ENCODE data around the gene VWC2L.

VWC2L gene

DNA sequence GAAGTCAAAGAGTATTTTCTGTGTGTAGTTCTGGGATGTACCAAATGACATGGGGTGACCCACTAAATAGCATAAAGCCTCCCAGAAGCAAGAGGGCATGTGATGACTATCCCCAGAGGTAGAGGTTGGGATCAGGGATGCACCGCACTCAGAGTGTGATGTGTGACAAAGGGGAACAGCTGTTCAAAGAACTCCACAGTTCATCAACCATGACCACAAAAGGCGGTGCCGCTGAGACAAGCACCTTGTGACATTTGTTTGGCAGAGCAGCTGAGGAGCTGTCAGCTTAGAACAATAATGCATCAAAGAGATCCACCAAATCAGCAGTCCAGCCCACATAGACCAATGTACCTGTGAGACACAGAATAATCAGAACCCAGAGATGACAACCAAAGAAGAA, 81.3 kb downstream of the VWC2L start:
- no peaks in the 10 kb centered on the region for H3K9me3 Mint-ChIP-seq
- DNase-seq (ENCODE audit: low spot score in 2 of 2) (no peak), ATAC-seq (no peak)
- H3K36me3 Mint-ChIP-seq: no peaks in the 10 kb centered on the region
- no peak overlapping the region for H3K27ac Mint-ChIP-seq
- no peak overlapping the region for H3K4me3 Mint-ChIP-seq
- no peaks in the 10 kb centered on the region for H3K4me1 Mint-ChIP-seq

DNA sequence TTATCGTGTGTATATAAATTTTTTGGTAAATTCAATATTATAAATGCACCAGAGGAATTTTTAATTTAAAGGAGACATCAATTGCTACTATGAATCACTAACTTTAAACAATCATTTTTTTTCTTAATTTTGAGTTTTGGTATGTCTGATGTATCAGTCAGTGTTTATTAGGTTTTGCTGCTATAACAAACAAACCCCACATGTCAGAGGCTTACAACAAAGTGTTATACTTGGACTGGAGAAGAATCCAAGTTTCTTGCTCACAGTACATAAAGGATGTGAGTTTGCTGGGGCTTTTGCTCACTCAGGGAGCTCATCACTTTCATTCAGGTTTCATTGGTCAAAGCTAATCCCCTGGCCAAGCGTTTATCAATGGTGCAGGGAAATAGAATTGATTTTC, 81.8 kb downstream of the VWC2L start:
- DNase-seq (ENCODE audit: low spot score in 2 of 2) (no peak), ATAC-seq (no peak)
- Mint-ChIP-seq H3K27ac (no peak overlapping the region), H3K4me3 (no peak overlapping the region), H3K4me1 (no peaks in the 10 kb centered on the region), H3K9me3 (no peaks in the 10 kb centered on the region), H3K36me3 (no peaks in the 10 kb centered on the region)

DNA sequence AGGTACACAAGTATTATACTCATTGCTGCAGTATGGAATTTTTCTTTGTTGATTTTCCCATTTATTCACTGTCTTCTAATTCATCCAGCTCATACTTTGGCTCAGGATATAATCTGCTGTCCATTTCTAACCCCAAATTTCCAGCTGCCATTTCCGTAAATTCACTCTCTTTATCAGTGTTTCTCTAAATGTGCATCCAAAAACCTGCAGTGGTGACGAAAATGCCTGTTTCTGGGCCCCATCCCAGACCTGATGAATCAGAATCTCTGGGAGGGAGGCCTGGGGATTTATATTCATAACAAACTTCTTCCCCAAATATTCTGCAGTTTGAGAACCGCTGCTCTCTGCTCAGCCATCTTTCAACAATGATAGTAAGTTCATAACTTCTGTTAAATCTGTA, 86.6 kb downstream of the VWC2L start:
- H3K4me1 Mint-ChIP-seq: no peaks in the 10 kb centered on the region
- no peak for DNase-seq (ENCODE audit: low spot score in 2 of 2)
- H3K27ac Mint-ChIP-seq: no peak overlapping the region
- no peaks in the 10 kb centered on the region for H3K9me3 Mint-ChIP-seq
- ATAC-seq: no peak
- no peak overlapping the region for H3K4me3 Mint-ChIP-seq
- H3K36me3 Mint-ChIP-seq: no peaks in the 10 kb centered on the region

DNA sequence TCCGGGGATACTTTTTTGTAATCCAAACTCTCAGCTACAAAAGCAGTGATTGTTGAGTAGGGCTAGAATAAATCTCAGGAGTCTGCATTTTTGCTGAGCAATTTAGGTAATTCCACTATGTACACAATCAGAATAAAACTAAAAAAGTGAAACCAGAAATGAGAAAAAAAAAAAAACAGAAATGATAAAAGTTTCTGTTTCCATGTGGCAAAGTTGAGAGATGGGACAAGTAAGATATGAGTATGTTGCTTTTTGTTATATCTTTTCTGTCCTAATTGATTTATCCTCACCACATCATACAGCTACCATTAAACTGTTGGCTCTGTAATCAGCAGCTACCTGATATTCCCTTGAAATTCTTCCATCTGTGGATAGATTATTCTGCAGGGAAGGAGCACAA, 92.7 kb downstream of the VWC2L start:
- Mint-ChIP-seq H3K4me3 (no peak overlapping the region), H3K4me1 (no peaks in the 10 kb centered on the region), H3K9me3 (no peaks in the 10 kb centered on the region), H3K27ac (no peak overlapping the region), H3K36me3 (no peaks in the 10 kb centered on the region)
- ATAC-seq: no peak
- DNase-seq (ENCODE audit: low spot score in 2 of 2): no peak

DNA sequence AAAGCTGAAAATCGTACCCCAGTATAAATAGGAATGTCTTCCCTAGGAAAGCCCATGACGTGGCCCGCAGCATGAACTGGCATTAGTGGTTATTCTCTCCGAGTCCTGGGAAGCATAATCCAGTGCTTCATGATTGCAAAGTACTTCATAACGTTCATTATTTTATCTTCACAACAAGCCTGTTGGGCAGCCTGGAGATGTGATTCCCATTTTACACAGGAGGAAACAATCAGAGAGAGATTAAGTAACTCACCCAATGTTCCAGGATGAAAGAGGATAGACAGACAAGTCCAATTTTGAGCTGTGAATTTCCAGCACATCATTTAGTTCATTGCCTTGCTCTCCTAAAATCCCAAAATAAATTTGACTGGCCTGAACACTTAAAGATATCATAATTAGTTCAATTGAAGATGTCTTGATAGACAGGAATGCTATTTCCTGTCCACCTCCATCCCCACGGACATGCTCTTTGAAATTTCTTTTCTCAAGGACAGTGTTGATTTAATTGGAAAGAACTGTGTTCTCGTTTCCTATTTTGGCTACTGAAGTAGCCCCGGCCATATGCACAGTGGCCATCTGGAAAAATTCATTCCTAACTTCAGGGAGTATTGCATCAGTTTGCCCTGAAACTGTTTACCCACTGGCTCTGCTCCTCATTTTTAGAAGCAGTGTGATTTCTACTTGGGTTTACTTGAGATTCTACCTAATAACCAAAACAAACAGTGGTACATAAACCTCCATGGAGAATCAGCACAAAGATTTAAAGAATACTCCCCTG, 93.9 kb downstream of the VWC2L start:
- Mint-ChIP-seq H3K36me3 (no peaks in the 10 kb centered on the region), H3K4me1 (no peaks in the 10 kb centered on the region), H3K9me3 (no peaks in the 10 kb centered on the region), H3K27ac (no peak overlapping the region), H3K4me3 (no peak overlapping the region)
- ATAC-seq: no peak
- no peak for DNase-seq (ENCODE audit: low spot score in 2 of 2)

DNA sequence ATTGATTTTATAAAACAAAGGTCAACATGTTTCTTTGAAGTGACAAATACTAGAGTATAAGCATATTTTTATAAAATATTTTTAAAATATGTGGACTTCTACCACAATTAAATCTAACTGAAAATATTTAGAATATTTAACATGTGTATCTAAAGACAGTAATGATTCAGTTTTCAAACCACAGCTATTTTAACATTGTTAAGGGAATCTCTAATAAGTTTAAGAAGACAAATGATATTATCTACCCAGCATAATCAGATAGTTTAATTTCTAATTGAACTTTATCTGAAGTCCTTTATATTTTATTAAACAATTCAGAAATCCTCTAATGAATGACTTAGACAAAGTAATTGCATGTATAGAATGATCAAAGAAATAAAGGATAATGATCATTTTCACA, 96.2 kb downstream of the VWC2L start:
- H3K9me3 Mint-ChIP-seq: no peaks in the 10 kb centered on the region

DNA sequence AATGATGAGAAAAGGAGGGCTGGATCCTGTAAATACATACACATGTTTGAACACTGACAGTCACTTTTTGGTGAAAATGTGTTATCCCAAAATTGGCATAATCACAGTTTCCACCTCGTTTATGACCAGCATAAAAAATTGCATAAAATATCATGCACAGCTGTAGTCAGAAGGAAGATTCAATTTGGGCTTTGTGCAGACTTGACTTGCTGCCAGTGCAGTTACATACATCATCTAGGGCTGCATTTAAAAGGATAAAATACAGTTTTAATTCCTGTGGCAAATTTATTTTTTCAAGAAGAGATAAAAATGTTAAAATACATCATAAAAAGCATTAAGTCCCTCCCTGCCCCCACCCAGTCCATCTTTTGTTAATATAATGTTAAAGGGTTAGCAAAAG, 103.8 kb downstream of the VWC2L start:
- ATAC-seq (no peak), DNase-seq (ENCODE audit: low spot score in 2 of 2) (no peak)
- Mint-ChIP-seq H3K27ac (no peak overlapping the region), H3K4me3 (no peak overlapping the region), H3K4me1 (no peaks in the 10 kb centered on the region), H3K36me3 (no peaks in the 10 kb centered on the region), H3K9me3 (no peaks in the 10 kb centered on the region)

More for the DNA sequence above, 96.2 kb downstream of the VWC2L start:
- no peak for ATAC-seq
- no peaks in the 10 kb centered on the region for H3K4me1 Mint-ChIP-seq
- H3K27ac Mint-ChIP-seq: no peak overlapping the region
- no peak overlapping the region for H3K4me3 Mint-ChIP-seq
- no peak for DNase-seq (ENCODE audit: low spot score in 2 of 2)
- no peaks in the 10 kb centered on the region for H3K36me3 Mint-ChIP-seq

DNA sequence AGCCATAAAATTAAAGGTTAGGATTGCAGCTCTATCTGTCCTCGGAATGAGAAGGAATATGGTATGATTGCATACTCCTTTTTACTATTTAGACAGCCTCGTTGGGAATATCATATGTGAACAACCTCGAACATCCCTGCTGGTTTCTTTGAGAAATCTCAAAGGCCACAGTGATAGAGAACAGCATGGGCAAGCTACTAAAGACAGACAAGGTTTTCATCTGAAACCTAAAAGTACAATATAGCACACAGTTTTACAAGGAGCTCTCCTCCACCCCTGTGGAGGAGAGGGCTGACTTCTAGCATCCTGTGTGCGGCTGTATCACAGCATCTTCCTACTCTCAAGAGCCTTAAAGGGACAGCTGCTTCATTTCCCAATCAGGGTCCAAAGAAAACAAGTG, 104.3 kb downstream of the VWC2L start:
- Mint-ChIP-seq H3K27ac (no peak overlapping the region), H3K4me3 (no peak overlapping the region), H3K9me3 (no peaks in the 10 kb centered on the region), H3K4me1 (no peaks in the 10 kb centered on the region), H3K36me3 (no peaks in the 10 kb centered on the region)
- DNase-seq (ENCODE audit: low spot score in 2 of 2) (no peak), ATAC-seq (no peak)

DNA sequence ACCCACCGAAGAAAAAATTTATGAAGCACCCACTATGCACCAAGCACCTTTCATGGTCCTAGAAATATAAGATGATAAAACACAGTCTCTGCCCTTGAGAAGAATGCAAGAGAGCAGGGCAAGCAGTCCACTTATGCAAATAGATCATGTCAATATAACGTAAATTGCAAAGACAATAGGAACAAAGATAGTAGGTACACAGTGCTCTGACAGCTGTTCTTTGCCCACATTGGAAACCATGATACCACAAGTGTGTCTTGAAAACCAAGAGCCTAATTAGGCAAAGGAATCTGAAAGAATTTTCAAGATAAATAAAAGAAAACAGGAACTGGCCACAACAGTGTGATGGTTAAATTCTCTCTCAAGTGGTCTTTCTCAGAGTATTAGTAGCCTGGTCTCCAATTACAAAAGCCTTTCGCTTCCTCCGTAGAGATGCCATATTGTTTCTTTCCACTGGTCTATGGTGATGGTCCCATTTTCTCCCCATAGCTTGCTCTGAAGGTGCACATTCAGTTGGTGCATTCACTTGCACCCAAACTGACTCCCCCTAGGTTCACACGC, 108.5 kb downstream of the VWC2L start:
- Mint-ChIP-seq H3K36me3 (no peaks in the 10 kb centered on the region), H3K27ac (no peak overlapping the region)
- no peak for ATAC-seq

DNA sequence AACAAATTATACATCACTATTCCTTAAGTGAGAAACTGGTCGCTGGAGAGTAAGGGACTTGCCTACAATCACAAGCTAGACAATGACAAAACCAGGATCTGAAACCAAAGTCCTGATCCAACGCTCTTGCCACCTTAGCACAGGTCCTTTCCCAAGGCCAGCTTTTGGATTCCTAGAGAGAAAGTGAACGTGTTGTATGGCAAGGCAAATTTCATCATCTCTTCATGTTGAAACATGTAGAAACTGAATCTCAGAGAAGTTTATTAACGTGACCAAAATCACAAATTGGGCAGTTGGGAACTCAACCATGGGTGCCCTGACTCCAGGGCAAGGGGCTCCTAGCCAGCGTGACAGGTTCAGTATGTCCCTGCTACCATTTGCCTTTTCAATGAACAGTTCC, 118.2 kb downstream of the VWC2L start:
- no peak for ATAC-seq
- Mint-ChIP-seq H3K4me3 (no peak overlapping the region), H3K9me3 (peaks cover 4% of the 10 kb centered on the region)

More for the DNA sequence above, 108.5 kb downstream of the VWC2L start:
- no peak overlapping the region for H3K4me3 Mint-ChIP-seq
- H3K9me3 Mint-ChIP-seq: no peaks in the 10 kb centered on the region
- DNase-seq (ENCODE audit: low spot score in 2 of 2): no peak
- H3K4me1 Mint-ChIP-seq: no peaks in the 10 kb centered on the region

DNA sequence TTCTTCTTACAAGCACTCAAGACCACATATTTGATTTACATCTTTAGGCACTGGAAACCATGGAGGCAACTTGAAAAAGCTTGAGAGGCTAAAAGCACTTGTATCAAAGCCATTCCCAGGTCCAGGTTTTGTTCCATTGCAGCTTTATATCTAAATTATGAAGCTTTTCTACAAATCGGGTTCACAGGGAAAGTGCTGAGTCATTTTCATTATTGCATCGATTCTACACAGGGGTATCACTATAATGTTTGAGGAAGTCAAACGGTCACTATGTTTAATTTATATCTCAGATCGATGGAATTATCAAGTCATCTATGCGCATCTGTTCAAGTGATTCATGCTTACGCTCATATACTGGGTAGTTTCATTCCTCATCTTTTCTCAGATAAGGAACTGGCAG, 118.7 kb downstream of the VWC2L start:
- DNase-seq (ENCODE audit: low spot score in 2 of 2) (no peak), ATAC-seq (no peak)
- Mint-ChIP-seq H3K27ac (no peak overlapping the region), H3K4me1 (no peaks in the 10 kb centered on the region), H3K4me3 (no peak overlapping the region), H3K9me3 (peaks cover 4% of the 10 kb centered on the region), H3K36me3 (no peaks in the 10 kb centered on the region)

More for the DNA sequence above, 118.2 kb downstream of the VWC2L start:
- no peak overlapping the region for H3K27ac Mint-ChIP-seq
- no peaks in the 10 kb centered on the region for H3K36me3 Mint-ChIP-seq
- H3K4me1 Mint-ChIP-seq: no peaks in the 10 kb centered on the region
- no peak for DNase-seq (ENCODE audit: low spot score in 2 of 2)

DNA sequence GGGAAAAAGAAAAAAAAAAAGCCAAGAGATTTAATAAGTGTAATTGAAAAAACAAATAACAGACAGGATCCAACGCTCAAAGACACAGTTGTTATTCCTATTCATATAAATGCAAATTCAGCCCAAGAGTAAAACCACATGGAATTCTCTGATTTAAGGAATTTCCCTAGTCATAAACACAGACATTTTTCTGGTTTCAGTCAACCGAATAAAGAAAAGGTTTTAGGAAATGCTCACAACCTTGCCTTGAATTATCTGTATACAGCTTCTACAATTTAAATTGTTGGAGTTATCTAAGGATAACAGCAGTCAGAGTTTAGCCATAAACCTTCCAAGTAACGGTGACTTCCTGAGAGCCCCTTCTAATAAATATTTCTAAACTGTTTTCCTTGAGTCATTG, 122.7 kb downstream of the VWC2L start:
- Mint-ChIP-seq H3K4me1 (no peaks in the 10 kb centered on the region), H3K4me3 (no peak overlapping the region), H3K36me3 (no peaks in the 10 kb centered on the region), H3K9me3 (no peaks in the 10 kb centered on the region), H3K27ac (no peak overlapping the region)
- DNase-seq (ENCODE audit: low spot score in 2 of 2): no peak
- ATAC-seq: no peak

DNA sequence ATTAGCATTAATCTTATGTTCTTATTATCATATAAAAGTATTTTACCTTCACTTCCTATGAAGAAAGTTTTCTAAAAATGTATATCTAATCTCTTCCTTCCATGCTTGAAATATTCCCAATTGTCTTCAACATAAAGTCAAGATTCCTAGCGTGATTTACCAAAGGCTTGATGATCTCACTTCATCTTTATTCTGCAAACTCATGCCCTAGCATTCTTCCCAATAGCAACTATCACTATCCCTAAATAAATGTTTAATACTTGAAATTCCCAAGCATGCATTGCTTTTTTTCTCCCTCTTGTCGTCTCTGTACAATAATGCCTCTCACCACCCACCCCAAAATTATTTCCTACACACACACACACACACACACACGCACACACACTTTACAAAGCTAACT, 125.8 kb downstream of the VWC2L start:
- ATAC-seq (no peak), DNase-seq (ENCODE audit: low spot score in 2 of 2) (no peak)
- Mint-ChIP-seq H3K27ac (no peak overlapping the region), H3K36me3 (no peaks in the 10 kb centered on the region), H3K4me1 (no peaks in the 10 kb centered on the region), H3K9me3 (no peaks in the 10 kb centered on the region), H3K4me3 (no peak overlapping the region)

DNA sequence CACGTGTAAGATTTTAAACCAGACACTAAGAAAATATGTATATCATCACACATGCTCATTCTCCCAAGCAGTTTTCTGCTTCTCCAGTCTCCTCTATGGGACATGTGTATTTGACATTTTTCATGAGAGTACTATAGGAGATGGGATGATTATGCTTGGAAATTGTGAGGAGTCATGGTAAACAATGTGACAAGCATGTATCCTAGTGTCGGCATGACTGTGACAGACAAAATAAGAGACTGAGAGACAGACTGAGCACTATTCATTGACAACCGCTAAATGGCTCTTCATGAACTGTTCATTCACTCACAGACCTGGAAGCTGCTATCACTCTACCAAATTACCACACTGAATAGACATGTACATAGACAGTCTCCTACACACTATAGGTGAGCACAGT, 127.1 kb downstream of the VWC2L start:
- no peak for ATAC-seq
- Mint-ChIP-seq H3K4me1 (no peaks in the 10 kb centered on the region), H3K27ac (no peak overlapping the region), H3K36me3 (no peaks in the 10 kb centered on the region), H3K9me3 (no peaks in the 10 kb centered on the region), H3K4me3 (no peak overlapping the region)
- DNase-seq (ENCODE audit: low spot score in 2 of 2): no peak

DNA sequence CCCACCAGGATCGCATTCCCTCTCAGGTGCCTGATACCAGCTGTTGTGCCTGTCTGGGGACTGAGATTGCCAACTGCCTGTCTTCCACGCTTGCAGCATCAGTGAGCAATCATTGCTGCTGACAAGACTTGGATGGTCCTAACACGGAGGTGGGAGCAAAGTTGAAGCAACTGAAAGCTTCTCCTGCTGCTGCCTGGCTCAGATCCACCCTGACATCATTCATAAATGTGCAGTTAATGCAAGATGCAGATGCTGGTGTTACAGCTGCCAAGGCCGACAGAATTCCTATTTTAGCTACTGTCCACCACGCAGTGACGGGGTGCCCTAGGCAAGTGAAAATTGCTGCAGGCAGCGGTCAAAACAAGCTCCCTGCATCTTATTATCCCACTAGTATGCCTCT, 131.4 kb downstream of the VWC2L start:
- no peaks in the 10 kb centered on the region for H3K36me3 Mint-ChIP-seq
- H3K27ac Mint-ChIP-seq: no peak overlapping the region
- H3K4me1 Mint-ChIP-seq: no peaks in the 10 kb centered on the region
- no peak for ATAC-seq
- no peaks in the 10 kb centered on the region for H3K9me3 Mint-ChIP-seq
- no peak overlapping the region for H3K4me3 Mint-ChIP-seq
- DNase-seq (ENCODE audit: low spot score in 2 of 2): no peak

DNA sequence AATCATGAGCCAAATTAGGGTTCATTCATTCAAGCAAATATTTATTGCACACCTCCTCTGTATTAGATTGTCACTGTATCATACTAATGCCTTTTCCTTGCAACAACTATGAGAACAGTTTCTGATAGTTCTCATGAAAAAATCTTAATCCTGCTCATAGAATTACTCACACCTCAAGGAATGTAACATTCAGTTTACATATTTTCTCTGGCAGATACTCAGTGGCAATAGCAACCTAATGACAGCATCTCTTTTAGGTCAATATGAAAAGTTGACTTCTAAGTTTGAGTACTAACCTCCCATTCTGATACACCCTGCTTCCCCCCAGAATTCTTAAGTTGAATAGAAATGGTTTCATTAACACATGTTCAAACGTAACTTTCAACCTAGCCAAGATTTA, 132.0 kb downstream of the VWC2L start:
- no peaks in the 10 kb centered on the region for H3K36me3 Mint-ChIP-seq
- H3K9me3 Mint-ChIP-seq: no peaks in the 10 kb centered on the region
- H3K4me3 Mint-ChIP-seq: no peak overlapping the region
- DNase-seq (ENCODE audit: low spot score in 2 of 2): no peak
- no peak overlapping the region for H3K27ac Mint-ChIP-seq
- H3K4me1 Mint-ChIP-seq: no peaks in the 10 kb centered on the region
- ATAC-seq: no peak
